ENCODE data around the gene PLXNA4.
A peak's percentile ranks its signal among the peaks of the same experiment; 100 is the strongest.

PLXNA4 gene

GRCh38 chr7:132446666-132447278 lies 129.5 kb downstream of the PLXNA4 start:
- TF ChIP-seq SPI1 (IDR thresholded peaks at IDR 0.05; ENCODE audit: low read depth, low read length) (no peak), POU2F2 (IDR thresholded peaks at IDR 0.05; ENCODE audit: low read depth, low read length) (no peak)
- no peak for FAIRE-seq

DNA sequence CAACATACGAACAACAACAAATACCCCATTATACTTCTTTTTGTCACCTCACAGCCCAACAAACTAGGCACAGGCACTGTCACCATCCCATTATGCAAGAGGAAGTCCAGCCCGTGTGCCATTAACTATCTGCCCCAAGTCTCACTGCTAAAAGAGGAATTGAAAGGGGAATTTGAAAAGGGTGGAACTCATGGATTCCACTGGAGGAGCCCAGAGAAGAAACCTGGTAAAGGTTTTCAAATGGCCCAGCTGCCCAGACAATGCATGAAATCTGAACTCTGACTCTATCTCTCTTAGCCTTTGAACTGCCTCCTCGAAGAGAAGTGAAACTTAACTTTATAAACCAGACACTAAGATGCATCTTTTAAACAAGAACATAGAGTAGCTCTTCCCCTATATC lies 130.0 kb downstream of the PLXNA4 start:
- TF ChIP-seq SPI1 (IDR thresholded peaks at IDR 0.05; ENCODE audit: low read depth, low read length) = peak; percentile 31; the same call in 1 of the 2 replicates
- TF ChIP-seq POLR2A (IDR thresholded peaks at IDR 0.05; ENCODE audit: low read depth, low read length) = no peak
- TF ChIP-seq TAF1 (IDR thresholded peaks at IDR 0.05; ENCODE audit: low read depth, low read length) = no peak
- no peak for TF ChIP-seq POLR2AphosphoS5 (IDR thresholded peaks at IDR 0.05; ENCODE audit: low read depth, low read length)
- no peak for TF ChIP-seq POU2F2 (IDR thresholded peaks at IDR 0.05; ENCODE audit: low read depth, low read length)
- TF ChIP-seq PAX5 (IDR thresholded peaks at IDR 0.05; ENCODE audit: insufficient read depth, low read length, severe bottlenecking) = no peak
- DNase-seq (ENCODE audit: insufficient read length, low spot score) (no peak), FAIRE-seq (no peak)

More at GRCh38 chr7:132446666-132447278, 129.5 kb downstream of the PLXNA4 start:
- no peak for DNase-seq (ENCODE audit: insufficient read length, low spot score)

- FAIRE-seq = no peak
- no peak for DNase-seq (ENCODE audit: insufficient read length, low spot score)
- TF ChIP-seq SPI1 (IDR thresholded peaks at IDR 0.05; ENCODE audit: low read depth, low read length) (no peak), POLR2AphosphoS5 (IDR thresholded peaks at IDR 0.05; ENCODE audit: low read depth, low read length) (no peak), POU2F2 (IDR thresholded peaks at IDR 0.05; ENCODE audit: low read depth, low read length) (no peak), POLR2A (IDR thresholded peaks at IDR 0.05; ENCODE audit: low read depth, low read length) (no peak), TAF1 (IDR thresholded peaks at IDR 0.05; ENCODE audit: low read depth, low read length) (no peak), PAX5 (IDR thresholded peaks at IDR 0.05; ENCODE audit: insufficient read depth, low read length, severe bottlenecking) (no peak)
Measured at GRCh38 chr7:132443761-132444520, 132.3 kb downstream of the PLXNA4 start.

DNA sequence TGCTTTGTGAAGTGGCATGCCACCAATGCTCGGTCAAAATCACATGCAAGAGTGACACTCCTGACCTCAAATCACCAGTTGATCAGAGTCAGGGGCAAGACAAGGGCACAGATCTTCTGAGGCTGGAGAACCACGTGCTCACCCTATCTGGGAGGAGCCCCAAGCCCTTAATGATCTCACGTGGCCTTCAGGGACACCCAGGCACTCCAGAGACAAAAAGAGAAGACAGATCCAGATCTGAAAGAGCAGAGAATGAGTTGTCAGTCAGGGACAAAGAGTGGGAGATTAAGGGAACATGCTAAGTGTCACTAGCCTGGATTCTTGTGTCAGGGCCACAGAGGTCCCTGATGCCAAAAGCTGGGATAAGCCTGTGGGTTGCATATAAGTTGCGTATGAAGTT lies 134.3 kb downstream of the PLXNA4 start:
- FAIRE-seq = no peak
- no peak for TF ChIP-seq TAF1 (IDR thresholded peaks at IDR 0.05; ENCODE audit: low read depth, low read length)
- TF ChIP-seq POLR2AphosphoS5 (IDR thresholded peaks at IDR 0.05; ENCODE audit: low read depth, low read length) = no peak
- no peak for TF ChIP-seq PAX5 (IDR thresholded peaks at IDR 0.05; ENCODE audit: insufficient read depth, low read length, severe bottlenecking)
- TF ChIP-seq POU2F2 (IDR thresholded peaks at IDR 0.05; ENCODE audit: low read depth, low read length) = no peak
- no peak for TF ChIP-seq POLR2A (IDR thresholded peaks at IDR 0.05; ENCODE audit: low read depth, low read length)
- TF ChIP-seq SPI1 (IDR thresholded peaks at IDR 0.05; ENCODE audit: low read depth, low read length) = no peak
- no peak for DNase-seq (ENCODE audit: insufficient read length, low spot score)

DNA sequence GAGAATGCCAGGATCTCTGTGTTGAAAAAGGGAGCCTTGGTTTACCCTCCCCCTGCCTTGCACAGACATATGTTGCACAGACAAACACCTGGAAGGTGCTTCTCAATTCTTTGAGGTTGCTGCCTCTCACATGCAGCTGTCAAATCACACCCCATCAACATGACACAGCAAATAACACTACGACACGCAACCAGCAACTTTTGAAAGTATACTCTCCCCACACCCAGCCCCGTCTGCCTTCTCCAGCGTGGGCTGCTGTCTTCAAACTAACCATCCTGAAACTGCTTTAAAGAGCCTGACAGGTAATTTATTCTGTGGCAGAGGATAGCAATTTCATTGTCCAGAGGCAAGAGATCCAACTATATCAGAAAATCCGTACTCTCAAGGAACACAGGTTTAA lies 136.1 kb downstream of the PLXNA4 start:
- DNase-seq (ENCODE audit: insufficient read length, low spot score) (no peak), FAIRE-seq (no peak)
- TF ChIP-seq POU2F2 (IDR thresholded peaks at IDR 0.05; ENCODE audit: low read depth, low read length) = no peak
- no peak for TF ChIP-seq SPI1 (IDR thresholded peaks at IDR 0.05; ENCODE audit: low read depth, low read length)
- no peak for TF ChIP-seq PAX5 (IDR thresholded peaks at IDR 0.05; ENCODE audit: insufficient read depth, low read length, severe bottlenecking)
- TF ChIP-seq POLR2AphosphoS5 (IDR thresholded peaks at IDR 0.05; ENCODE audit: low read depth, low read length) = no peak
- no peak for TF ChIP-seq TAF1 (IDR thresholded peaks at IDR 0.05; ENCODE audit: low read depth, low read length)
- TF ChIP-seq POLR2A (IDR thresholded peaks at IDR 0.05; ENCODE audit: low read depth, low read length) = no peak

DNA sequence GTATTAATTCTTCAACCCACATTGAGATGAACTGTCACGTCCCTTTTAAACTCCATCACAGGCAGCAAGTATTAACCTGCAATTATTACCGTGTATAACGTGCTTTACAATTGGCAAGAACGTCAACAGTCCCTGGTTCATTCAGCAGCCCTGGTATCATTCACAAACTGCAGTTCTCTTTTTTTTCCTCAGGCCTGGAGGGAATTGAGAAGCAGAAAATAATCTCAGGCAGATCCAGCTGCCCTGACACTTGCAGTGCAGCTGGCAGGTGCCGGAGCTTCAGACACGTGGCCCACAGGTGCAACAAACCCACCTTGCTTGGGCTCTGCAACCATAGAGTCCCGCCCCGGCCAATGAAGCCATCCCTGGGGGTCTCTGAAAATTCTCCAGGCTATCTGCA lies 137.3 kb downstream of the PLXNA4 start:
- FAIRE-seq (no peak), DNase-seq (ENCODE audit: insufficient read length, low spot score) (no peak)
- TF ChIP-seq TAF1 (IDR thresholded peaks at IDR 0.05; ENCODE audit: low read depth, low read length) (no peak), PAX5 (IDR thresholded peaks at IDR 0.05; ENCODE audit: insufficient read depth, low read length, severe bottlenecking) (no peak), POLR2A (IDR thresholded peaks at IDR 0.05; ENCODE audit: low read depth, low read length) (no peak), POLR2AphosphoS5 (IDR thresholded peaks at IDR 0.05; ENCODE audit: low read depth, low read length) (no peak), POU2F2 (IDR thresholded peaks at IDR 0.05; ENCODE audit: low read depth, low read length) (no peak)

GRCh38 chr7:132437730-132438129 lies 138.5 kb downstream of the PLXNA4 start:
- DNase-seq (ENCODE audit: insufficient read length, low spot score) = no peak
- no peak for TF ChIP-seq POU2F2 (IDR thresholded peaks at IDR 0.05; ENCODE audit: low read depth, low read length)
- no peak for TF ChIP-seq POLR2AphosphoS5 (IDR thresholded peaks at IDR 0.05; ENCODE audit: low read depth, low read length)
- no peak for TF ChIP-seq PAX5 (IDR thresholded peaks at IDR 0.05; ENCODE audit: insufficient read depth, low read length, severe bottlenecking)
- no peak for TF ChIP-seq POLR2A (IDR thresholded peaks at IDR 0.05; ENCODE audit: low read depth, low read length)
- TF ChIP-seq TAF1 (IDR thresholded peaks at IDR 0.05; ENCODE audit: low read depth, low read length) = no peak
- no peak for TF ChIP-seq SPI1 (IDR thresholded peaks at IDR 0.05; ENCODE audit: low read depth, low read length)
- FAIRE-seq = no peak

- no peak for TF ChIP-seq POU2F2 (IDR thresholded peaks at IDR 0.05; ENCODE audit: low read depth, low read length)
- TF ChIP-seq POLR2AphosphoS5 (IDR thresholded peaks at IDR 0.05; ENCODE audit: low read depth, low read length) = no peak
- no peak for TF ChIP-seq POLR2A (IDR thresholded peaks at IDR 0.05; ENCODE audit: low read depth, low read length)
- no peak for TF ChIP-seq TAF1 (IDR thresholded peaks at IDR 0.05; ENCODE audit: low read depth, low read length)
- TF ChIP-seq SPI1 (IDR thresholded peaks at IDR 0.05; ENCODE audit: low read depth, low read length) = no peak
- no peak for TF ChIP-seq PAX5 (IDR thresholded peaks at IDR 0.05; ENCODE audit: insufficient read depth, low read length, severe bottlenecking)
- DNase-seq (ENCODE audit: insufficient read length, low spot score) (no peak), FAIRE-seq (no peak)
Measured at GRCh38 chr7:132436121-132436520, 140.1 kb downstream of the PLXNA4 start.

GRCh38 chr7:132435016-132435990 lies 141.0 kb downstream of the PLXNA4 start:
- TF ChIP-seq TAF1 (IDR thresholded peaks at IDR 0.05; ENCODE audit: low read depth, low read length) = no peak
- TF ChIP-seq POLR2A (IDR thresholded peaks at IDR 0.05; ENCODE audit: low read depth, low read length) = no peak
- TF ChIP-seq PAX5 (IDR thresholded peaks at IDR 0.05; ENCODE audit: insufficient read depth, low read length, severe bottlenecking) = no peak
- no peak for TF ChIP-seq POLR2AphosphoS5 (IDR thresholded peaks at IDR 0.05; ENCODE audit: low read depth, low read length)
- no peak for FAIRE-seq
- DNase-seq (ENCODE audit: insufficient read length, low spot score) = no peak
